K562 (cell line): ENCODE measurements around the gene BIRC6. TPM values are rescaled to one million over a fixed set of nuclear protein-coding genes. Genes with fewer than 3 reads are reported as not detected.

Source experiments
- AFF4 ChIP-seq: sonication (generic); formaldehyde crosslinking; IDR thresholded peaks from 2 replicates; pipeline ENCODE4 v1.8.0; 2023; ENCODE audit warnings: mild to moderate bottlenecking, missing genetic modification reagents
- ATF4 ChIP-seq: fragments of 450-650 bp; formaldehyde crosslinking; IDR thresholded peaks from 2 replicates; pipeline ENCODE4 v1.4.0; 2022; ENCODE audit warnings: mild to moderate bottlenecking, moderate library complexity
- BACH1 ChIP-seq: fragments of 200-800 bp; sonication (Bioruptor generic); IDR thresholded peaks from 2 replicates; pipeline ENCODE4 v1.6.1; 2016; ENCODE audit warnings: missing genetic modification characterization, missing compliant biosample characterization
- BHLHE40 ChIP-seq: IDR thresholded peaks from 2 replicates; pipeline ENCODE4 v1.6.1; 2011; ENCODE audit warnings: low read length, improper control_type of control experiment
- CEBPG ChIP-seq, 3 experiments: fragments of 200-800 bp in 1 of 3; sonication (Bioruptor generic) in 1 of 3; sonication (generic) in 1 of 3; formaldehyde crosslinking in 1 of 3; IDR thresholded peaks in 2 of 3; conservative IDR thresholded peaks in 1 of 3; 2 replicates each; pipeline versions ENCODE4 v1.6.1 to v1.8.0; 2016 to 2022; ENCODE audit warnings: missing compliant biosample characterization in 2 of 3, missing genetic modification characterization in 2 of 3, mild to moderate bottlenecking in 1 of 3, missing genetic modification reagents in 1 of 3
- CTCFL ChIP-seq: IDR thresholded peaks from 2 replicates; pipeline ENCODE4 v1.6.1; 2011; ENCODE audit warnings: borderline replicate concordance, low read depth, mild to moderate bottlenecking, moderate library complexity, low read length; ENCODE audit not compliant: insufficient read depth, poor library complexity, severe bottlenecking
- ELF4 ChIP-seq: fragments of 450-650 bp; formaldehyde crosslinking; IDR thresholded peaks from 2 replicates; pipeline ENCODE4 v1.4.0; 2022; ENCODE audit warnings: missing genetic modification characterization
- GTF2B ChIP-seq: IDR thresholded peaks from 2 replicates; pipeline ENCODE4 v1.6.1; 2011; ENCODE audit not compliant: insufficient read length; ENCODE audit errors: extremely low read depth
- HMG20A ChIP-seq: fragments of 450-650 bp; formaldehyde crosslinking; conservative IDR thresholded peaks from 2 replicates; pipeline ENCODE4 v1.4.0; 2020; ENCODE audit warnings: mild to moderate bottlenecking, mixed read lengths
- MAX ChIP-seq: sonication (generic); formaldehyde crosslinking; IDR thresholded peaks from 2 replicates; pipeline ENCODE4 v1.9.0; 2022; ENCODE audit warnings: mild to moderate bottlenecking, missing genetic modification reagents
- MEF2D ChIP-seq: conservative IDR thresholded peaks from 2 replicates; pipeline ENCODE4 v1.6.1; 2016; ENCODE audit warnings: low read depth, missing genetic modification characterization, missing compliant biosample characterization
- NONO ChIP-seq, 2 experiments: fragments of 200-400 bp in 1 of 2; fragments of 450-650 bp in 1 of 2; formaldehyde crosslinking in 1 of 2; IDR thresholded peaks; 2 replicates each; pipeline ENCODE4 v1.6.1; 2017; ENCODE audit warnings: low read depth in 2 of 2, mild to moderate bottlenecking in 2 of 2, moderate library complexity in 2 of 2, low read length in 1 of 2
- PTRF ChIP-seq: fragments of 450-650 bp; IDR thresholded peaks from 2 replicates; pipeline ENCODE4 v1.6.1; 2016; ENCODE audit warnings: mild to moderate bottlenecking, missing genetic modification characterization, missing compliant biosample characterization
- SIX5 ChIP-seq, 2 experiments: IDR thresholded peaks; 2 replicates each; pipeline ENCODE4 v1.6.1; 2011; ENCODE audit warnings: low read length in 2 of 2, borderline replicate concordance in 1 of 2, low read depth in 1 of 2, mild to moderate bottlenecking in 1 of 2, moderate library complexity in 1 of 2; ENCODE audit not compliant: insufficient read depth in 1 of 2
- SLC30A9 ChIP-seq: fragments of 250-450 bp; sonication (Bioruptor Pico); IDR thresholded peaks from 2 replicates; pipeline ENCODE4 v1.8.0; 2022; ENCODE audit warnings: mild to moderate bottlenecking, moderate library complexity
- TRIM28 ChIP-seq: fragments of 450-650 bp; IDR thresholded peaks from 2 replicates; pipeline ENCODE4 v1.6.1; 2017
- ZFP1 ChIP-seq: fragments of 450-650 bp; formaldehyde crosslinking; IDR thresholded peaks from 2 replicates; pipeline ENCODE4 v1.4.0; 2020; ENCODE audit warnings: mild to moderate bottlenecking, mixed read lengths
- ZNF551 ChIP-seq: fragments of 250-450 bp; sonication (Bioruptor Pico); IDR thresholded peaks from 2 replicates; pipeline ENCODE4 v1.5.0; 2021; ENCODE audit warnings: mild to moderate bottlenecking, moderate library complexity
- ZZZ3 ChIP-seq: fragments of 450-650 bp; IDR thresholded peaks from 2 replicates; pipeline ENCODE4 v1.6.1; 2016; ENCODE audit warnings: antibody characterized with exemption, mild to moderate bottlenecking, moderate library complexity
- polyA plus RNA-seq, 8 experiments: library from polyadenylated mRNA; depleted of rRNA in 4 of 8; stranded (reverse) in 5 of 8; unstranded in 3 of 8; fragments of >200 nt; fragmentation: Nextera tagmentation in 2 of 8; fragmentation: Illumina TruSeq in 1 of 8; extraction: Ambion mirVana in 2 of 8; extraction: Trizol in 1 of 8; gene quantifications; 2 replicates each; pipeline versions ENCODE4 v1.2.1 to v1.2.3, GENCODE V29; 2011 to 2014; ENCODE audit warnings: inconsistent platforms in 1 of 8, missing spikeins in 1 of 8
- total RNA-seq, 7 experiments: library from RNA; depleted of rRNA in 6 of 7; stranded (reverse); fragments of >200 nt in 6 of 7; fragmentation: Illumina TruSeq in 2 of 7; extraction: Trizol in 2 of 7; gene quantifications; 2 replicates each; pipeline versions ENCODE4 v1.2.1 to v1.2.3, GENCODE V29; 2011 to 2021; ENCODE audit warnings: low replicate concordance in 1 of 7

BIRC6 gene
- total and polyA plus RNA-seq, 9 of the 15 experiments (the other 6 are each of a cell fraction or from before 2014, with no cell fraction given) = 18.8 to 110 (median 49.8) TPM

- TF ChIP-seq CTCFL (no peak), MAX (CRISPR knock-in tag) (peak; percentile 88), MEF2D (tag) (no peak), BACH1 (no peak), ELF4 (CRISPR knock-in tag) (no peak), GTF2B (no peak), SIX5 (IDR thresholded peaks at IDR 0.05; ENCODE audit: borderline replicate concordance in 1 of 2, insufficient read depth in 1 of 2, low read depth in 1 of 2, low read length in 2 of 2) (no peak; a peak in 1 of 4 replicates), ATF4 (no peak), CEBPG (CRISPR knock-in tag; IDR thresholded peaks at IDR 0.05) (peak; percentile 46; the same call in 1 of the 2 replicates), CEBPG (tag; conservative IDR thresholded peaks at IDR 0.05 in 1 of 2, IDR thresholded peaks at IDR 0.05 in 1 of 2) (no peak), HMG20A (CRISPR knock-in tag) (no peak), SLC30A9 (no peak), NONO (IDR thresholded peaks at IDR 0.05; ENCODE audit: low read depth in 2 of 2, low read length in 1 of 2) (peak; percentile 77 to 89; a peak in 3 of 4 replicates), AFF4 (CRISPR knock-in tag) (peak; percentile 55), TRIM28 (no peak), BHLHE40 (peak; percentile 91), ZNF551 (CRISPR knock-in tag) (no peak), PTRF (tag) (no peak), ZZZ3 (no peak), ZFP1 (CRISPR knock-in tag) (no peak)
Measured at GRCh38 chr2:32356681-32357317, at the start of gene BIRC6 (continued).
